ENCODE results near the gene TMPRSS11B. TPM values are rescaled to one million over a fixed set of nuclear protein-coding genes. Genes with fewer than 3 reads are reported as not detected.

Gene TMPRSS11B
- total and polyA plus RNA-seq, 2 donors (not counting 3 experiments of a cell fraction or from before 2014, with no cell fraction given): not detected

GRCh38 chr4:68180849-68181526 lies 64.5 kb downstream of the TMPRSS11B start:
- POLR2A ChIA-PET: no interaction called here

More at GRCh38 chr4:68180849-68181526, 64.5 kb downstream of the TMPRSS11B start:
- no peak for FAIRE-seq
- Histone ChIP-seq H3K9ac (replicated peaks; ENCODE audit: extremely low read depth, insufficient read depth, low read length) (no peak overlapping the region), H3K27ac (ENCODE audit: insufficient read depth, low read depth, low read length) (no peak overlapping the region), H3K79me2 (ENCODE audit: control insufficient read depth, insufficient read depth, low read length) (no peaks in the 10 kb centered on the region), H3K9me3 (replicated peaks; ENCODE audit: control insufficient read depth, insufficient read depth, low read length) (no peaks in the 10 kb centered on the region), H3K36me3 (ENCODE audit: control insufficient read depth in 2 of 2, extremely low read depth in 1 of 2, insufficient read depth in 2 of 2, low read length in 2 of 2) (no peaks in the 10 kb centered on the region), H3K27me3 (ENCODE audit: control insufficient read depth in 2 of 2, insufficient read depth in 2 of 2, low read length in 2 of 2) (no peaks in the 10 kb centered on the region), H3K4me1 (ENCODE audit: control insufficient read depth, extremely low read depth, insufficient read depth, low read length) (no peaks in the 10 kb centered on the region), H3K4me2 (ENCODE audit: insufficient read depth, low read length) (no peak overlapping the region), H4K20me1 (replicated peaks; ENCODE audit: control insufficient read depth, extremely low read depth, insufficient read depth, low read length) (no peaks in the 10 kb centered on the region), H2AFZ (ENCODE audit: low read depth, low read length) (no peak overlapping the region), H3K4me3 (replicated peaks in 1 of 3; ENCODE audit: insufficient read depth in 1 of 3, low read depth in 1 of 3, low read length in 3 of 3) (no peak overlapping the region), H3K9me1 (replicated peaks; ENCODE audit: control insufficient read depth, extremely low read depth, insufficient read depth, low read length) (no peaks in the 10 kb centered on the region)
- DNase-seq (ENCODE audit: low read depth, low spot score): no peak
- TF ChIP-seq POLR2A (IDR thresholded peaks at IDR 0.05; ENCODE audit: low read depth, low read length): no peak
- TF ChIP-seq GATA2 (IDR thresholded peaks at IDR 0.05; ENCODE audit: insufficient read depth, insufficient read length, low read depth, low read length): no peak
- no peak for TF ChIP-seq MYC (IDR thresholded peaks at IDR 0.05; ENCODE audit: low read depth, low read length)
- no peak for TF ChIP-seq MAX (IDR thresholded peaks at IDR 0.05; ENCODE audit: insufficient read depth, insufficient read length)
- TF ChIP-seq FOS (IDR thresholded peaks at IDR 0.05; ENCODE audit: borderline replicate concordance, insufficient read depth, low read length): no peak
- TF ChIP-seq POLR2AphosphoS5 (IDR thresholded peaks at IDR 0.05; ENCODE audit: insufficient read depth, low read depth, low read length): no peak
- TF ChIP-seq JUN (IDR thresholded peaks at IDR 0.05; ENCODE audit: borderline replicate concordance, insufficient read depth, insufficient read length, low read depth): no peak
- no peak for TF ChIP-seq CTCF (IDR thresholded peaks at IDR 0.05; ENCODE audit: extremely low read depth in 1 of 2, insufficient read depth in 1 of 2, low read depth in 1 of 2, low read length in 2 of 2)
- no peak for TF ChIP-seq EZH2 (IDR thresholded peaks at IDR 0.05; ENCODE audit: borderline replicate concordance, low read depth, low read length, severe bottlenecking)
- intact Hi-C loops (cut with micrococcal nuclease): no loop called here
- CTCF ChIA-PET: no interaction called here
- no TSS peak for BruUV-seq (replicated peaks)
- dilution Hi-C loops (cut with MboI; ENCODE audit: extremely low pct_ligation_motif_present, low sequenced_read_pairs): no loop called here

Measured in endothelial cell of umbilical vein (primary cell).